GM18951 (cell line): Measurements from ENCODE around the gene ZXDC.

Experiments
- POLR2A ChIP-seq: IDR thresholded peaks from 4 replicates; pipeline ENCODE4 v1.6.1; 2011; ENCODE audit warnings: mild to moderate bottlenecking; ENCODE audit not compliant: insufficient read length, insufficient read depth; ENCODE audit errors: extremely low read depth
- in situ Hi-C: fragments of 300-500 bp; cut with MboI; formaldehyde crosslinking; loops from one replicate; pipeline ENCODE4 v1.12.0; 2022; ENCODE audit warnings: low sequenced_read_pairs, mixed read lengths, inconsistent platforms; ENCODE audit not compliant: unreplicated experiment

ZXDC gene

GRCh38 chr3:126389112-126389793, 86.4 kb downstream of the ZXDC start:
- TF ChIP-seq POLR2A, result no peak
- in situ Hi-C loops, result loop anchor here (25.0 kb wide), 1 partner anchor 252 kb away; no protein-coding TSS in a partner anchor
